C4-2B (cell line): ENCODE data around the gene FKBP1B.

Experiments used
- ZFX ChIP-seq: fragments of 450-650 bp; IDR thresholded peaks from 2 replicates; pipeline ENCODE4 v1.6.1; 2017
- TF ChIP-seq, protein P1 (sequence below): fragments of 450-650 bp; conservative IDR thresholded peaks from 2 replicates; pipeline ENCODE4 v1.5.1; 2017; ENCODE audit warnings: mild to moderate bottlenecking

DNA sequence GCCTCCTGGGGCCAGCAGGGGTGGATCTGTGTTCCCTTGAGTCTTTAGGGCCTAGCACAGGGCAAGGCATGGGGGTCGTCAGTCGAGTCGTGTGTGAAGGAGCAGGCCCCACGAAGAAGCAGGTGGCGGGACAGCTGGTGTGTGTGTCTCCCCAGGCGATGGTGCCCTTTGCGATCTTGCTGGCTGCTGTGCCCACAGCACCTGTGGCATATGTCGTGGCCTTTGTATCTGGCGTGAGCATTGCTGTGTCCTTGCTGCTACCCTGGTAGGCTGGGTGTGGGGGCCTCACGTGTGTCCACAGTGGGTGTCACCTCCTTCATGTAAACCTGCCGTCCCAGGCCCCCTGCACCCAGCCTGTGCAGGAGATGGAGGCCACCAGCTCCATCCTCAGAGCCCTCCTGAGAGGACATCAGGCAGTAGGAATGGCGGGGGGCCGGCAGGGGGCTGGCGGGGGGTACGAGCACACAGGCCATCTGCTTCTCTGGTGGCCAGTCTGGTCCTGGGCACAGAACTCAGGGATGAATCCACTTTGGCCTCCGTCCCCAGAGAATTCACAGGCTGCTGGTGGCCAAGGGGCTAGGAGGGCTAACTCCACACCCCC, 26.5 kb upstream of the FKBP1B start:
- TF ChIP-seq, protein P1, sequence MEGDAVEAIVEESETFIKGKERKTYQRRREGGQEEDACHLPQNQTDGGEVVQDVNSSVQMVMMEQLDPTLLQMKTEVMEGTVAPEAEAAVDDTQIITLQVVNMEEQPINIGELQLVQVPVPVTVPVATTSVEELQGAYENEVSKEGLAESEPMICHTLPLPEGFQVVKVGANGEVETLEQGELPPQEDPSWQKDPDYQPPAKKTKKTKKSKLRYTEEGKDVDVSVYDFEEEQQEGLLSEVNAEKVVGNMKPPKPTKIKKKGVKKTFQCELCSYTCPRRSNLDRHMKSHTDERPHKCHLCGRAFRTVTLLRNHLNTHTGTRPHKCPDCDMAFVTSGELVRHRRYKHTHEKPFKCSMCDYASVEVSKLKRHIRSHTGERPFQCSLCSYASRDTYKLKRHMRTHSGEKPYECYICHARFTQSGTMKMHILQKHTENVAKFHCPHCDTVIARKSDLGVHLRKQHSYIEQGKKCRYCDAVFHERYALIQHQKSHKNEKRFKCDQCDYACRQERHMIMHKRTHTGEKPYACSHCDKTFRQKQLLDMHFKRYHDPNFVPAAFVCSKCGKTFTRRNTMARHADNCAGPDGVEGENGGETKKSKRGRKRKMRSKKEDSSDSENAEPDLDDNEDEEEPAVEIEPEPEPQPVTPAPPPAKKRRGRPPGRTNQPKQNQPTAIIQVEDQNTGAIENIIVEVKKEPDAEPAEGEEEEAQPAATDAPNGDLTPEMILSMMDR = no peak
- no peak for TF ChIP-seq ZFX
